Body of pancreas (tissue), 4 donors: ENCODE measurements around the gene ARF3. TPM values are rescaled to one million over a fixed set of nuclear protein-coding genes. Genes with fewer than 3 reads are reported as not detected.

Source experiments
- ATAC-seq: fragments of 150-250 bp; one replicate; pipeline ENCODE4 v1.9.1; 2016
- DNase-seq, 4 donors: peaks; one replicate each; pipeline ENCODE4 v3.0.0-alpha.2; 2019
- H3K27ac ChIP-seq, 4 donors: fragments of 200-600 bp; sonication (generic); 1 replicate in 3 of 4; 2 replicates in 1 of 4; pipeline versions ENCODE4 v1.5.1 to v1.6.1; 2016 to 2019; ENCODE audit warnings: mild to moderate bottlenecking in 1 of 4, mixed read lengths in 1 of 4, moderate library complexity in 1 of 4
- H3K27me3 ChIP-seq, 2 donors: fragments of 200-600 bp; sonication (generic); one replicate each; pipeline ENCODE4 v1.6.0; 2016; ENCODE audit warnings: mild to moderate bottlenecking in 1 of 2
- H3K36me3 ChIP-seq, 2 donors: fragments of 200-600 bp; sonication (generic); replicated peaks in 1 of 2; 2 replicates each; pipeline ENCODE4 v1.5.1; 2016; ENCODE audit warnings: low read depth in 2 of 2; ENCODE audit not compliant: insufficient read depth in 1 of 2
- H3K4me1 ChIP-seq: fragments of 200-600 bp; sonication (generic); one replicate; pipeline ENCODE4 v1.6.0; 2016
- H3K4me3 ChIP-seq, 2 donors: fragments of 200-600 bp; sonication (generic); 1 replicate in 1 of 2; 2 replicates in 1 of 2; pipeline ENCODE4 v1.5.1; 2016 to 2019
- H3K9me3 ChIP-seq, 3 donors: fragments of 200-600 bp; sonication (generic); 1 replicate in 2 of 3; 2 replicates in 1 of 3; pipeline ENCODE4 v1.5.1; 2016
- CTCF ChIP-seq, 7 experiments: fragments of 450-650 bp in 4 of 7; fragments of 200-600 bp in 3 of 7; sonication (generic) in 3 of 7; IDR thresholded peaks; one replicate each; pipeline ENCODE4 v1.5.1; 2016 to 2019; ENCODE audit warnings: antibody characterized with exemption in 7 of 7
- POLR2A ChIP-seq, 3 donors: fragments of 450-650 bp; IDR thresholded peaks; one replicate each; pipeline ENCODE4 v1.6.1; 2016; ENCODE audit warnings: antibody characterized with exemption in 3 of 3, mild to moderate bottlenecking in 2 of 3
- WGBS, 2 donors: methylation state at CpG; one replicate each; pipeline ENCODE4 v1.1.5; 2017; 5-methylcytosine and 5-hydroxymethylcytosine counted together
- intact Hi-C: fragments of 100-400 bp; cut with DNase I; formaldehyde crosslinking; loops from one replicate; pipeline ENCODE4 v1.15.1; 2023
- total RNA-seq, 2 donors: library from RNA; depleted of rRNA; stranded (reverse); fragments of >200 nt; gene quantifications; one replicate each; pipeline ENCODE4 v1.1.0, GENCODE V29; 2016

Gene ARF3
- total RNA-seq, 2 donors from 2014 or later = 22.3 to 24.1 TPM

- DNase-seq = no peak
- no peak overlapping the region for H3K4me3 ChIP-seq
- TF ChIP-seq CTCF (IDR thresholded peaks at IDR 0.05) = no peak
- no peak for TF ChIP-seq POLR2A (IDR thresholded peaks at IDR 0.05)
- intact Hi-C loops = no loop called here
- H3K27ac ChIP-seq = no peak overlapping the region
- peaks cover 16% of the 10 kb centered on the region for H3K4me1 ChIP-seq
- H3K27me3 ChIP-seq = no peaks in the 10 kb centered on the region
- no peak for ATAC-seq
- no peaks in the 10 kb centered on the region for H3K9me3 ChIP-seq
- no peaks in the 10 kb centered on the region for H3K36me3 ChIP-seq
- WGBS, 2 donors = 76 to 80% methylated on average over 3 of the region's 3 CpGs
These were observed 9.6 kb downstream of the ARF3 start for GRCh38 chr12:48947727-48948126.

GRCh38 chr12:48946943-48947342 lies 10.3 kb downstream of the ARF3 start:
- ATAC-seq (no peak), DNase-seq (no peak)
- Histone ChIP-seq H3K4me3 (no peak overlapping the region), H3K4me1 (peaks cover 16% of the 10 kb centered on the region), H3K9me3 (no peaks in the 10 kb centered on the region), H3K27me3 (no peaks in the 10 kb centered on the region), H3K27ac (no peak overlapping the region), H3K36me3 (no peaks in the 10 kb centered on the region)
- WGBS, 2 donors = 35 to 54% methylated on average over 6 of the region's 6 CpGs
- TF ChIP-seq POLR2A (IDR thresholded peaks at IDR 0.05) (no peak), CTCF (IDR thresholded peaks at IDR 0.05) (no peak)
- intact Hi-C loops = no loop called here

GRCh38 chr12:48946205-48946604 lies 11.1 kb downstream of the ARF3 start:
- ATAC-seq = no peak

GRCh38 chr12:48943221-48943620 lies 14.1 kb downstream of the ARF3 start:
- Histone ChIP-seq H3K27ac (no peak overlapping the region), H3K9me3 (no peaks in the 10 kb centered on the region), H3K4me3 (no peak overlapping the region), H3K36me3 (no peaks in the 10 kb centered on the region), H3K4me1 (peaks cover 16% of the 10 kb centered on the region), H3K27me3 (no peaks in the 10 kb centered on the region)
- no peak for DNase-seq
- 76 to 89% methylated on average over 4 of the region's 4 CpGs for WGBS, 2 donors
- no peak for ATAC-seq
- TF ChIP-seq POLR2A (IDR thresholded peaks at IDR 0.05) (no peak), CTCF (IDR thresholded peaks at IDR 0.05) (no peak)
- intact Hi-C loops = no loop called here

More at GRCh38 chr12:48946205-48946604, 11.1 kb downstream of the ARF3 start:
- no peak for DNase-seq
- H3K4me1 ChIP-seq = peaks cover 16% of the 10 kb centered on the region
- H3K9me3 ChIP-seq = no peaks in the 10 kb centered on the region
- intact Hi-C loops = no loop called here
- H3K27ac ChIP-seq = no peak overlapping the region
- no peaks in the 10 kb centered on the region for H3K36me3 ChIP-seq
- TF ChIP-seq POLR2A (IDR thresholded peaks at IDR 0.05) = no peak
- no peak for TF ChIP-seq CTCF (IDR thresholded peaks at IDR 0.05)
- no peak overlapping the region for H3K4me3 ChIP-seq
- no peaks in the 10 kb centered on the region for H3K27me3 ChIP-seq

- no peaks in the 10 kb centered on the region for H3K4me1 ChIP-seq
- ATAC-seq = no peak
These were observed 17.1 kb downstream of the ARF3 start for GRCh38 chr12:48940181-48940580.

More at GRCh38 chr12:48940181-48940580, 17.1 kb downstream of the ARF3 start:
- Histone ChIP-seq H3K9me3 (no peaks in the 10 kb centered on the region), H3K27ac (no peak overlapping the region), H3K4me3 (no peak overlapping the region), H3K36me3 (no peaks in the 10 kb centered on the region), H3K27me3 (no peaks in the 10 kb centered on the region)
- no peak for TF ChIP-seq CTCF (IDR thresholded peaks at IDR 0.05)
- TF ChIP-seq POLR2A (IDR thresholded peaks at IDR 0.05) = no peak
- intact Hi-C loops = no loop called here
- peak in 1 of 4 donors; percentile 25 for DNase-seq
- WGBS, 2 donors = 53 to 72% methylated on average over 3 of the region's 3 CpGs
